CD14-positive monocyte (primary cell): ENCODE results near the gene SOX5. TPM values are rescaled to one million over a fixed set of nuclear protein-coding genes. Genes with fewer than 3 reads are reported as not detected.

Experiments used
- DNase-seq, 3 donors: peaks; one replicate each; pipeline ENCODE4 v3.0.0-alpha.2; 2011 to 2022
- H2AFZ ChIP-seq: 2 replicates; pipeline ENCODE4 v1.6.0; 2012; ENCODE audit warnings: mild to moderate bottlenecking, low read depth, low read length, inconsistent platforms; ENCODE audit not compliant: insufficient read depth, poor library complexity, severe bottlenecking
- H3K27ac ChIP-seq, 2 donors: 1 replicate in 1 of 2; 2 replicates in 1 of 2; pipeline ENCODE4 v1.5.1; 2012 to 2013; ENCODE audit warnings: low read length in 2 of 2, control low read depth in 1 of 2, inconsistent platforms in 1 of 2, low read depth in 1 of 2, mild to moderate bottlenecking in 1 of 2
- H3K27me3 ChIP-seq, 2 donors: one replicate each; pipeline versions ENCODE4 v1.6.0 to v1.6.1; 2011 to 2013; ENCODE audit warnings: low read length in 2 of 2; ENCODE audit not compliant: control insufficient read depth in 2 of 2, insufficient read depth in 2 of 2
- H3K36me3 ChIP-seq, 2 donors: replicated peaks in 1 of 2; 1 replicate in 1 of 2; 2 replicates in 1 of 2; pipeline versions ENCODE4 v1.5.1 to v1.6.1; 2012 to 2013; ENCODE audit warnings: low read length in 2 of 2, control low read depth in 1 of 2, inconsistent platforms in 1 of 2, mild to moderate bottlenecking in 1 of 2; ENCODE audit not compliant: insufficient read depth in 2 of 2, control insufficient read depth in 1 of 2
- H3K4me1 ChIP-seq, 2 donors: 1 replicate in 1 of 2; 2 replicates in 1 of 2; pipeline versions ENCODE4 v1.5.1 to v1.6.1; 2012 to 2013; ENCODE audit warnings: low read length in 2 of 2, control low read depth in 1 of 2, inconsistent platforms in 1 of 2, mild to moderate bottlenecking in 1 of 2, moderate library complexity in 1 of 2; ENCODE audit not compliant: insufficient read depth in 2 of 2, control insufficient read depth in 1 of 2
- H3K4me2 ChIP-seq: replicated peaks from 2 replicates; pipeline ENCODE3; 2012; ENCODE audit warnings: low read length, moderate library complexity, mild to moderate bottlenecking; ENCODE audit not compliant: poor library complexity, severe bottlenecking; ENCODE audit errors: extremely low read depth
- H3K4me3 ChIP-seq, 3 experiments: fragments of 200-600 bp in 1 of 3; sonication (generic) in 1 of 3; replicated peaks in 1 of 3; 1 replicate in 2 of 3; 2 replicates in 1 of 3; pipeline ENCODE4 v1.5.1; 2011 to 2013; ENCODE audit warnings: low read length in 3 of 3, mild to moderate bottlenecking in 3 of 3, control low read depth in 2 of 3, low read depth in 2 of 3, inconsistent platforms in 1 of 3, moderate library complexity in 1 of 3
- H3K79me2 ChIP-seq: 2 replicates; pipeline ENCODE4 v1.6.0; 2012; ENCODE audit warnings: mild to moderate bottlenecking, control low read depth, inconsistent platforms, low read length, moderate library complexity; ENCODE audit not compliant: insufficient read depth
- H3K9ac ChIP-seq: 2 replicates; pipeline ENCODE4 v1.6.0; 2017; ENCODE audit warnings: low read length, mild to moderate bottlenecking; ENCODE audit not compliant: insufficient read depth, poor library complexity, severe bottlenecking
- H3K9me3 ChIP-seq, 2 donors: replicated peaks in 1 of 2; 1 replicate in 1 of 2; 2 replicates in 1 of 2; pipeline versions ENCODE4 v1.5.1 to v1.6.1; 2012 to 2013; ENCODE audit warnings: low read length in 2 of 2, control low read depth in 1 of 2; ENCODE audit not compliant: control insufficient read depth in 1 of 2, insufficient read depth in 1 of 2
- H4K20me1 ChIP-seq: 2 replicates; pipeline ENCODE4 v1.6.0; 2012; ENCODE audit warnings: mild to moderate bottlenecking, low read length, control low read depth, moderate library complexity; ENCODE audit not compliant: insufficient read depth
- H3K27ac Mint-ChIP-seq, 7 donors: one replicate each; pipeline ENCODE4 v1.8.0; 2020; ENCODE audit warnings: mild to moderate bottlenecking in 7 of 7, mixed read lengths in 7 of 7, moderate library complexity in 6 of 7, inconsistent platforms in 2 of 7
- H3K27me3 Mint-ChIP-seq, 3 donors: one replicate each; pipeline ENCODE4 v1.8.0; 2021 to 2022; ENCODE audit warnings: low read depth in 3 of 3, mild to moderate bottlenecking in 3 of 3, mixed read lengths in 3 of 3, moderate library complexity in 3 of 3, inconsistent platforms in 1 of 3
- H3K36me3 Mint-ChIP-seq, 2 donors: one replicate each; pipeline ENCODE4 v1.8.0; 2020; ENCODE audit warnings: mixed read lengths in 2 of 2, inconsistent platforms in 1 of 2, mild to moderate bottlenecking in 1 of 2
- H3K4me1 Mint-ChIP-seq: one replicate; pipeline ENCODE4 v1.8.0; 2020; ENCODE audit warnings: mild to moderate bottlenecking, mixed read lengths
- H3K4me3 Mint-ChIP-seq, 2 donors: one replicate each; pipeline ENCODE4 v1.8.0; 2020; ENCODE audit warnings: mild to moderate bottlenecking in 2 of 2, mixed read lengths in 2 of 2, moderate library complexity in 1 of 2
- H3K9me3 Mint-ChIP-seq, 7 donors: one replicate each; pipeline ENCODE4 v1.8.0; 2020 to 2022; ENCODE audit warnings: mixed read lengths in 7 of 7, mild to moderate bottlenecking in 6 of 7, moderate library complexity in 6 of 7, inconsistent platforms in 2 of 7
- WGBS: methylation state at CpG from one replicate; pipeline ENCODE4 v1.1.5; 2013; ENCODE audit warnings: missing lambda C conversion rate; ENCODE audit not compliant: insufficient coverage; 5-methylcytosine and 5-hydroxymethylcytosine counted together
- intact Hi-C, 2 donors: fragments of 100-400 bp; cut with micrococcal nuclease; formaldehyde crosslinking; loops; one replicate each; pipeline versions ENCODE4 v1.15.0 to v1.15.1; 2023
- polyA plus RNA-seq, 3 donors: library from polyadenylated mRNA; depleted of rRNA in 1 of 3; unstranded in 2 of 3; stranded (reverse) in 1 of 3; fragments of 300-500 nt in 2 of 3; fragments of >200 nt in 1 of 3; fragmentation: Illumina TruSeq in 2 of 3; gene quantifications; 1 replicate in 2 of 3; 2 replicates in 1 of 3; pipeline ENCODE4 v1.2.3, GENCODE V29; 2012 to 2021
- TF ChIP-seq, protein P1 (sequence below): fragments of 200-600 bp; IDR thresholded peaks from one replicate; pipeline ENCODE4 v1.8.0; 2022; ENCODE audit warnings: antibody characterized with exemption, mild to moderate bottlenecking

Gene SOX5
- polyA plus RNA-seq, 3 donors, result not detected

DNA sequence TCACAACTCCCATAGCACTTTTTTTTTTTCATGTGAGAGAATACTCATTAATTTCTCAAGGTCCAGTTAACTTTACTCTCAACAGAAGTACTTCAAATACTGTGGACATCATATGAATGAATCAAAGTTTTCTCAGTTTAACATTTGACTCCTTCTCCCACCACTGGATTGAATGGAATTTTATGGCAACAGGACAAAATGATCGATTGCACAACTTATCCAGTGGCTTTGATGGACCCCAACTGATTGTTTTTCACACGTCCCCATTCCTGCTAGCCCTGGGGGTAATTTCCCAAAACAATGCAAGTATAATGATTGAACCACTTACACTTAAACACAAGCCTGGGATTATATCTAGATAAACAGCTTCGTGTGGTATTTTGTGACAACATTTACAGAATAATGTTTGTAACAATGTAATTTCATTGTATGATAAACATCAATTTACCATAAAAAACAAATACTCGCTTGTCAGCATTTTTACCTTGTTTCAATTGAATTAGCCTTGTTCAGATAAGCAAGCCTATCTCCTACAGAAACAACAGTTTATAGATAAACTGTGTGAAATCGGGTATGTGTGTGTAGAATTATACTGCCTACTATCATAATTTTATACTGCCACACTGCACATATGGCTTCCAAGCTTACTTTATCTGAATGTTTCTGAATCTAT, 60.9 kb downstream of the SOX5 start:
- no peak for DNase-seq
- Histone ChIP-seq H3K36me3 (no peaks in the 10 kb centered on the region), H3K9me3 (no peaks in the 10 kb centered on the region), H4K20me1 (no peaks in the 10 kb centered on the region), H3K4me2 (no peak overlapping the region), H3K79me2 (no peaks in the 10 kb centered on the region), H3K27ac (no peak overlapping the region), H3K4me1 (no peaks in the 10 kb centered on the region), H3K4me3 (no peak overlapping the region), H3K27me3 (no peaks in the 10 kb centered on the region), H2AFZ (no peak overlapping the region), H3K9ac (no peak overlapping the region)
- WGBS, result no CpG with 5 or more reads among the region's 5 CpGs
- TF ChIP-seq, protein P1, sequence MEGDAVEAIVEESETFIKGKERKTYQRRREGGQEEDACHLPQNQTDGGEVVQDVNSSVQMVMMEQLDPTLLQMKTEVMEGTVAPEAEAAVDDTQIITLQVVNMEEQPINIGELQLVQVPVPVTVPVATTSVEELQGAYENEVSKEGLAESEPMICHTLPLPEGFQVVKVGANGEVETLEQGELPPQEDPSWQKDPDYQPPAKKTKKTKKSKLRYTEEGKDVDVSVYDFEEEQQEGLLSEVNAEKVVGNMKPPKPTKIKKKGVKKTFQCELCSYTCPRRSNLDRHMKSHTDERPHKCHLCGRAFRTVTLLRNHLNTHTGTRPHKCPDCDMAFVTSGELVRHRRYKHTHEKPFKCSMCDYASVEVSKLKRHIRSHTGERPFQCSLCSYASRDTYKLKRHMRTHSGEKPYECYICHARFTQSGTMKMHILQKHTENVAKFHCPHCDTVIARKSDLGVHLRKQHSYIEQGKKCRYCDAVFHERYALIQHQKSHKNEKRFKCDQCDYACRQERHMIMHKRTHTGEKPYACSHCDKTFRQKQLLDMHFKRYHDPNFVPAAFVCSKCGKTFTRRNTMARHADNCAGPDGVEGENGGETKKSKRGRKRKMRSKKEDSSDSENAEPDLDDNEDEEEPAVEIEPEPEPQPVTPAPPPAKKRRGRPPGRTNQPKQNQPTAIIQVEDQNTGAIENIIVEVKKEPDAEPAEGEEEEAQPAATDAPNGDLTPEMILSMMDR, result no peak
- no peaks in the 10 kb centered on the region for H3K4me1 Mint-ChIP-seq
- no peak overlapping the region for H3K27ac Mint-ChIP-seq
- no peaks in the 10 kb centered on the region for H3K36me3 Mint-ChIP-seq
- intact Hi-C loops, result no loop called here
- no peak overlapping the region for H3K4me3 Mint-ChIP-seq
- H3K9me3 Mint-ChIP-seq, result peaks cover 0 to 2% (median 0%) of the 10 kb centered on the region in 7 donors
- no peaks in the 10 kb centered on the region for H3K27me3 Mint-ChIP-seq

DNA sequence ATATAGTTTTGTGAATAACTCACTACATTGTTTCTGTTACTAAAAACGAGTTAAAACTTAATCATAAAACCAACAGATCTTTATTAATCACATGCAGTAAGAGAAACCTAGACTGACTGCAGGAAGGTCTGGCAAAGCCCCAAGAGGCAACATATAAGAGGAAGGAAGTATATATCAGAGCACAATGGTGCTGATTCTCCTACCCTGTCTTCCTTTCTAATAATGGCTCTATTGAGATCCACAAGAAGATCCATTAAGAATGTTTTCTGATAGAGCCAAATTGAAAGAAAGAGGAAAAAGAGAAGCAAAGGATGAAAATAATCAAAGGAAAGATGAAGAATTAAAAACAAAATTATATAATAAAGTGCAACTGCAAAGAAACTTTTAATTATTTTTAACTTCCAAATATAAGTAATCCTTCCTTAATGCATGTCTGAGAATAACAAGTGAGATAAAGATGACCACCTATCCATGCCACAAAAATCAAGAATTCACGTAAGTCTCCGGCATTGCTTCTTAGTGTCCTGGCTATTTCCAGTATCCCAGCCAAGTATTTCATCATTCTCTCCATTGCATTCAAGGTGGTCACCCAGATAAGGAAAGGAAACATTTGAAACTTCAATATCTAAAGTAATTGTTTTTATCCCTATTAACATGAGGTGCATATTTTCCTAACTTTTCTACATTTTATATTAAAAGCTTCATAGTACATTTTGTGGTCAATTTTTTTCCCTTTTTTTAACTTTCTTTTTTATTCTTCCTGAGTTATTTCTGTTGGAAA, 62.2 kb downstream of the SOX5 start:
- H3K27me3 Mint-ChIP-seq, result no peaks in the 10 kb centered on the region
- Histone ChIP-seq H3K4me3 (no peak overlapping the region), H3K4me1 (no peaks in the 10 kb centered on the region), H3K9ac (no peak overlapping the region), H3K9me3 (no peaks in the 10 kb centered on the region), H3K36me3 (no peaks in the 10 kb centered on the region), H3K4me2 (no peak overlapping the region), H3K79me2 (no peaks in the 10 kb centered on the region), H2AFZ (no peak overlapping the region), H3K27me3 (no peaks in the 10 kb centered on the region), H4K20me1 (no peaks in the 10 kb centered on the region), H3K27ac (no peak overlapping the region)
- TF ChIP-seq, protein P1, result no peak
- no peaks in the 10 kb centered on the region for H3K4me1 Mint-ChIP-seq
- H3K4me3 Mint-ChIP-seq, result no peak overlapping the region
- no peak overlapping the region for H3K27ac Mint-ChIP-seq
- WGBS, result no CpG with 5 or more reads among the region's 3 CpGs
- H3K36me3 Mint-ChIP-seq, result no peaks in the 10 kb centered on the region
- intact Hi-C loops, result no loop called here
- peaks cover 0 to 3% (median 0%) of the 10 kb centered on the region in 7 donors for H3K9me3 Mint-ChIP-seq
- no peak for DNase-seq
